Endothelial cell of umbilical vein (primary cell): Measurements from ENCODE around the gene CCDC69. TPM values are rescaled to one million over a fixed set of nuclear protein-coding genes. Genes with fewer than 3 reads are reported as not detected.

Experiments
- BruUV-seq: library from RNA; stranded (reverse); fragments of 400-500 nt; replicated peaks from 2 replicates; lab custom pipeline; 2021; lab: Mats Ljungman, UMichigan
- CTCF ChIA-PET: fragments of 300-600, 350-600 bp; sonication (Branson Sonifier 250); formaldehyde crosslinking; loops from one replicate; lab custom pipeline; 2021; ENCODE audit warnings: antibody characterized with exemption, inconsistent platforms; lab: Charles Lee
- POLR2A ChIA-PET: fragments of 300-600, 350-600 bp; sonication (Branson Sonifier 250); formaldehyde crosslinking; loops from one replicate; lab custom pipeline; 2021; ENCODE audit warnings: antibody characterized with exemption, inconsistent platforms; lab: Charles Lee
- DNase-seq: peaks from one replicate; pipeline ENCODE4 v3.0.0-alpha.2; 2011; ENCODE audit warnings: low read depth, low spot score
- FAIRE-seq: peaks from 2 replicates; lab custom pipeline; 2011; peaks lifted over from hg19 to GRCh38; lab: Jason Lieb, UNC
- H2AFZ ChIP-seq: 2 replicates; pipeline ENCODE4 v1.6.0; 2012; ENCODE audit warnings: low read depth, low read length, control low read depth, inconsistent platforms
- H3K27ac ChIP-seq: 2 replicates; pipeline ENCODE4 v1.5.1; 2011; ENCODE audit warnings: low read depth, mild to moderate bottlenecking, control low read depth, low read length, moderate library complexity; ENCODE audit not compliant: insufficient read depth
- H3K27me3 ChIP-seq, 2 experiments: 2 replicates each; pipeline versions ENCODE4 v1.6.0 to v1.6.1; 2011; ENCODE audit warnings: low read length in 2 of 2, mixed read lengths in 1 of 2; ENCODE audit not compliant: control insufficient read depth in 2 of 2, insufficient read depth in 2 of 2
- H3K36me3 ChIP-seq, 2 experiments: 2 replicates in 1 of 2; 3 replicates in 1 of 2; pipeline ENCODE4 v1.5.1; 2011; ENCODE audit warnings: low read length in 2 of 2, mild to moderate bottlenecking in 1 of 2, moderate library complexity in 1 of 2; ENCODE audit not compliant: control insufficient read depth in 2 of 2, insufficient read depth in 2 of 2; ENCODE audit errors: extremely low read depth in 1 of 2
- H3K4me1 ChIP-seq: 3 replicates; pipeline ENCODE4 v1.5.1; 2011; ENCODE audit warnings: mild to moderate bottlenecking, low read length; ENCODE audit not compliant: control insufficient read depth, insufficient read depth; ENCODE audit errors: extremely low read depth
- H3K4me2 ChIP-seq: 2 replicates; pipeline ENCODE4 v1.6.1; 2011; ENCODE audit warnings: low read length, control low read depth, mixed read lengths; ENCODE audit not compliant: insufficient read depth
- H3K4me3 ChIP-seq, 3 experiments: fragments of 200-600 bp in 1 of 3; sonication (generic), shearing (Covaris generic) in 1 of 3; replicated peaks in 1 of 3; 2 replicates each; pipeline ENCODE4 v1.5.1; 2011 to 2016; ENCODE audit warnings: control low read depth in 3 of 3, low read length in 3 of 3, mild to moderate bottlenecking in 2 of 3, inconsistent platforms in 1 of 3, low read depth in 1 of 3, moderate library complexity in 1 of 3; ENCODE audit not compliant: insufficient read depth in 1 of 3
- H3K79me2 ChIP-seq: 2 replicates; pipeline ENCODE4 v1.6.0; 2012; ENCODE audit warnings: low read length, inconsistent platforms; ENCODE audit not compliant: control insufficient read depth, insufficient read depth
- H3K9ac ChIP-seq: replicated peaks from 2 replicates; pipeline ENCODE3; 2011; ENCODE audit warnings: low read length, control low read depth; ENCODE audit not compliant: insufficient read depth; ENCODE audit errors: extremely low read depth
- H3K9me1 ChIP-seq: replicated peaks from 3 replicates; pipeline ENCODE4 v1.6.0; 2011; ENCODE audit warnings: mild to moderate bottlenecking, low read length; ENCODE audit not compliant: control insufficient read depth, insufficient read depth; ENCODE audit errors: extremely low read depth
- H3K9me3 ChIP-seq: replicated peaks from 2 replicates; pipeline ENCODE4 v1.5.1; 2012; ENCODE audit warnings: low read length, inconsistent platforms; ENCODE audit not compliant: control insufficient read depth, insufficient read depth
- H4K20me1 ChIP-seq: replicated peaks from 2 replicates; pipeline ENCODE3; 2011; ENCODE audit warnings: mild to moderate bottlenecking, low read length; ENCODE audit not compliant: control insufficient read depth, insufficient read depth; ENCODE audit errors: extremely low read depth
- EZH2 ChIP-seq: IDR thresholded peaks from 2 replicates; pipeline ENCODE4 v1.6.1; 2012; ENCODE audit warnings: borderline replicate concordance, low read depth, mild to moderate bottlenecking, moderate library complexity, low read length, inconsistent platforms; ENCODE audit not compliant: severe bottlenecking
- JUN ChIP-seq: IDR thresholded peaks from 2 replicates; pipeline ENCODE4 v1.6.1; 2011; ENCODE audit warnings: borderline replicate concordance, low read depth; ENCODE audit not compliant: insufficient read length, insufficient read depth
- MYC ChIP-seq: IDR thresholded peaks from one replicate; pipeline ENCODE4 v1.6.1; 2011; ENCODE audit warnings: mild to moderate bottlenecking, low read depth, low read length
- POLR2AphosphoS5 ChIP-seq: IDR thresholded peaks from 2 replicates; pipeline ENCODE4 v1.6.1; 2012; ENCODE audit warnings: low read depth, mild to moderate bottlenecking, control low read depth, low read length, moderate library complexity; ENCODE audit not compliant: insufficient read depth
- dilution Hi-C: fragments of 300-500 bp; cut with MboI; formaldehyde crosslinking; loops from one replicate; pipeline ENCODE4 v1.15.0; 2019; ENCODE audit warnings: low sequenced_read_pairs; ENCODE audit not compliant: extremely low pct_ligation_motif_present
- intact Hi-C: fragments of 100-400 bp; cut with micrococcal nuclease; formaldehyde crosslinking; loops from one replicate; pipeline ENCODE4 v1.10.0; 2022
- polyA plus RNA-seq, 4 experiments: library from polyadenylated mRNA; depleted of rRNA in 3 of 4; stranded (reverse) in 3 of 4; unstranded in 1 of 4; fragments of >200 nt; gene quantifications; 2 replicates each; pipeline versions ENCODE4 v1.2.1 to v1.2.3, GENCODE V29; 2011 to 2012; ENCODE audit warnings: missing spikeins in 1 of 4
- total RNA-seq: library from RNA; stranded (reverse); gene quantifications from 2 replicates; pipeline ENCODE4 v1.2.3, GENCODE V29; 2021
- TF ChIP-seq, protein P1 (sequence below), 2 donors: IDR thresholded peaks; 1 replicate in 1 of 2; 2 replicates in 1 of 2; pipeline ENCODE4 v1.5.1; 2011; ENCODE audit warnings: low read length in 2 of 2, mild to moderate bottlenecking in 2 of 2, moderate library complexity in 2 of 2, control low read depth in 1 of 2, inconsistent platforms in 1 of 2, low read depth in 1 of 2; ENCODE audit not compliant: insufficient read depth in 1 of 2; ENCODE audit errors: extremely low read depth in 1 of 2

CCDC69 gene
- total and polyA plus RNA-seq, 2 donors (not counting 3 experiments of a cell fraction or from before 2014, with no cell fraction given) = 4.1 to 4.5 TPM

DNA sequence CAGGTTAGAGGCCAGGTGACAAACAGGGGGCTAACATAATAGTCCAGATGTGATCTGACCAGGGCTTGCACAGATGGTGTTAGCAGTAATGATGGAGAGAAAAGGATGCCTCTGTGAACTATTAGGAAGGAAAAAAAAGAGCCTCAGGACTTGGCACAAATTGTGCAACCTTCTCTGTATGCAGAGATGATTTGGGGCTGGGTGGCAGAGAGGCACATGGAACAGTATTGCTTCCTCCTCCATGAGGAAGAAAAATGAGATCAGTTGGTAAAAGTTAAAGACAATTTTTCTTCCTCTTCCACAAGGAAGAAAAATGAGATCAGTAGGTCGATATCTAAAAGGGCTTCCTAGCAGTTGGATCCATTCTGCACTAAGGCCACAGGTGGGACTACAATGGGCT, 52.4 kb downstream of the CCDC69 start:
- Histone ChIP-seq H3K4me3 (no peak overlapping the region), H3K4me2 (no peak overlapping the region), H3K36me3 (no peaks in the 10 kb centered on the region), H3K9ac (no peak overlapping the region), H3K9me3 (no peaks in the 10 kb centered on the region), H3K4me1 (no peaks in the 10 kb centered on the region), H3K79me2 (no peaks in the 10 kb centered on the region), H3K27me3 (peaks cover 0 to 1% of the 10 kb centered on the region in 2 experiments), H3K27ac (no peak overlapping the region), H3K9me1 (no peaks in the 10 kb centered on the region), H2AFZ (no peak overlapping the region), H4K20me1 (no peaks in the 10 kb centered on the region)
- intact Hi-C loops = no loop called here
- no TSS peak for BruUV-seq
- TF ChIP-seq POLR2AphosphoS5 = no peak
- TF ChIP-seq, protein P1, sequence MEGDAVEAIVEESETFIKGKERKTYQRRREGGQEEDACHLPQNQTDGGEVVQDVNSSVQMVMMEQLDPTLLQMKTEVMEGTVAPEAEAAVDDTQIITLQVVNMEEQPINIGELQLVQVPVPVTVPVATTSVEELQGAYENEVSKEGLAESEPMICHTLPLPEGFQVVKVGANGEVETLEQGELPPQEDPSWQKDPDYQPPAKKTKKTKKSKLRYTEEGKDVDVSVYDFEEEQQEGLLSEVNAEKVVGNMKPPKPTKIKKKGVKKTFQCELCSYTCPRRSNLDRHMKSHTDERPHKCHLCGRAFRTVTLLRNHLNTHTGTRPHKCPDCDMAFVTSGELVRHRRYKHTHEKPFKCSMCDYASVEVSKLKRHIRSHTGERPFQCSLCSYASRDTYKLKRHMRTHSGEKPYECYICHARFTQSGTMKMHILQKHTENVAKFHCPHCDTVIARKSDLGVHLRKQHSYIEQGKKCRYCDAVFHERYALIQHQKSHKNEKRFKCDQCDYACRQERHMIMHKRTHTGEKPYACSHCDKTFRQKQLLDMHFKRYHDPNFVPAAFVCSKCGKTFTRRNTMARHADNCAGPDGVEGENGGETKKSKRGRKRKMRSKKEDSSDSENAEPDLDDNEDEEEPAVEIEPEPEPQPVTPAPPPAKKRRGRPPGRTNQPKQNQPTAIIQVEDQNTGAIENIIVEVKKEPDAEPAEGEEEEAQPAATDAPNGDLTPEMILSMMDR (IDR thresholded peaks at IDR 0.05; ENCODE audit: extremely low read depth in 1 of 2, insufficient read depth in 1 of 2, low read depth in 1 of 2, low read length in 2 of 2) = no peak
- no peak for TF ChIP-seq MYC
- no peak for TF ChIP-seq EZH2
- TF ChIP-seq JUN = no peak
- dilution Hi-C loops = no loop called here
- ChIA-PET POLR2A (no interaction called here), CTCF (interaction anchor here (0.8 to 9.6 kb wide), 4 partner anchors 12 to 481 kb away, joined by 3 to 409 read pairs (median 4); no protein-coding TSS in a partner anchor)
- DNase-seq (no peak), FAIRE-seq (no peak)
